Upper lobe of left lung (tissue), 4 donors: ENCODE data around the gene B3GALT5.

Experiments
- CTCF ChIP-seq, 6 experiments: fragments of 450-650 bp in 4 of 6; fragments of 200-600 bp in 2 of 6; sonication (generic) in 2 of 6; IDR thresholded peaks; one replicate each; pipeline ENCODE4 v1.5.1; 2016 to 2019; ENCODE audit warnings: antibody characterized with exemption in 6 of 6
- EP300 ChIP-seq, 4 donors: sonication (generic); formaldehyde crosslinking; IDR thresholded peaks; one replicate each; pipeline ENCODE4 v1.5.1; 2017; ENCODE audit warnings: antibody characterized with exemption in 4 of 4, control low read depth in 2 of 4
- POLR2A ChIP-seq, 4 donors: fragments of 450-650 bp; IDR thresholded peaks; one replicate each; pipeline ENCODE4 v1.5.1; 2016 to 2017; ENCODE audit warnings: antibody characterized with exemption in 4 of 4, mild to moderate bottlenecking in 2 of 4
- POLR2AphosphoS5 ChIP-seq, 2 donors: sonication (generic); formaldehyde crosslinking; IDR thresholded peaks; one replicate each; pipeline ENCODE4 v1.5.1; 2017; ENCODE audit warnings: antibody characterized with exemption in 2 of 2

GRCh38 chr21:39675590-39675989 is 62.9 kb downstream of the B3GALT5 start:
- TF ChIP-seq CTCF (IDR thresholded peaks at IDR 0.05): no peak
- TF ChIP-seq EP300 (IDR thresholded peaks at IDR 0.05): no peak
- no peak for TF ChIP-seq POLR2AphosphoS5 (IDR thresholded peaks at IDR 0.05)
- no peak for TF ChIP-seq POLR2A (IDR thresholded peaks at IDR 0.05)
